Thyroid gland (tissue), 4 donors: ENCODE measurements around the gene ADPRS. TPM values are rescaled to one million over a fixed set of nuclear protein-coding genes. Genes with fewer than 3 reads are reported as not detected.

Experiments
- DNase-seq, 2 donors: peaks; one replicate each; pipeline ENCODE4 v3.0.0-alpha.2; 2019
- H3K27ac ChIP-seq, 3 donors: fragments of 200-600 bp; sonication (generic); 1 replicate in 2 of 3; 2 replicates in 1 of 3; pipeline ENCODE4 v1.5.1; 2016 to 2019; ENCODE audit warnings: mild to moderate bottlenecking in 1 of 3, moderate library complexity in 1 of 3
- H3K27me3 ChIP-seq: fragments of 200-600 bp; sonication (generic); one replicate; pipeline ENCODE4 v1.5.1; 2019
- H3K36me3 ChIP-seq, 2 donors: fragments of 200-600 bp; sonication (generic); one replicate each; pipeline ENCODE4 v1.5.1; 2016 to 2019
- H3K4me1 ChIP-seq, 2 donors: fragments of 200-600 bp; sonication (generic); one replicate each; pipeline ENCODE4 v1.5.1; 2017 to 2019
- H3K4me3 ChIP-seq, 3 donors: fragments of 200-600 bp; sonication (generic); replicated peaks in 1 of 3; 1 replicate in 2 of 3; 2 replicates in 1 of 3; pipeline ENCODE4 v1.5.1; 2016; ENCODE audit warnings: mild to moderate bottlenecking in 1 of 3
- H3K9me3 ChIP-seq: fragments of 200-600 bp; sonication (generic); one replicate; pipeline ENCODE4 v1.5.1; 2017
- POLR2A ChIP-seq, 2 donors: fragments of 450-650 bp; IDR thresholded peaks; one replicate each; pipeline ENCODE4 v1.6.1; 2017; ENCODE audit warnings: antibody characterized with exemption in 2 of 2, mild to moderate bottlenecking in 2 of 2, moderate library complexity in 1 of 2
- WGBS, 2 donors: methylation state at CpG; one replicate each; pipeline ENCODE4 v1.1.5; 2017; 5-methylcytosine and 5-hydroxymethylcytosine counted together
- intact Hi-C: fragments of 100-400 bp; cut with DNase I; formaldehyde crosslinking; loops from one replicate; pipeline ENCODE4 v1.15.1; 2023
- total RNA-seq, 4 donors: library from RNA; depleted of rRNA; stranded (reverse); fragments of >200 nt; gene quantifications; one replicate each; pipeline ENCODE4 v1.2.3, GENCODE V29; 2016
- TF ChIP-seq, protein P1 (sequence below), 6 experiments: fragments of 200-600 bp in 3 of 6; fragments of 450-650 bp in 3 of 6; sonication (generic) in 3 of 6; IDR thresholded peaks; one replicate each; pipeline ENCODE4 v1.5.1; 2016 to 2019; ENCODE audit warnings: antibody characterized with exemption in 6 of 6, mild to moderate bottlenecking in 2 of 6, inconsistent platforms in 1 of 6, moderate library complexity in 1 of 6

Gene ADPRS
- total RNA-seq, 4 donors from 2014 or later = 31.8 to 50.1 (median 41.7) TPM

DNA sequence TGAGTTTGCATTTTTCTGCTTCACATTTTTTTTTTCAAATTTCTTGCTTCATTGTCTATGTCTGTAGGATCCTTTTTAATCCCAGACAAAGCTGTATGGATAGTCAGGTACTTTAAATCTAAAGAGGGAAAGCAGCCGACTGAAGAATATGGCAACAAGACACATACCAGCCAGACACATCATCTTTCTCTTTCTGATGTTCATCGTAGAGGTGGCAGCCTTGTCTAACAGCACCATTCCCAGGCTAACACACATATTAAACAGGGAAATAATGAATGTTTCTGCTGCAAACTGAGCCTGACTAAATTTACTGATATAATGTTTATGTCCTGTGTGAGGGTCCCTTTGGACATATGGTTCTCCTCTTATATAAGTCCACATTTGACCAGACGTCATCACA lies 8.5 kb upstream of the ADPRS start:
- H3K36me3 ChIP-seq = no peaks in the 10 kb centered on the region
- H3K27ac ChIP-seq = no peak overlapping the region
- H3K9me3 ChIP-seq = no peaks in the 10 kb centered on the region
- intact Hi-C loops = no loop called here
- H3K27me3 ChIP-seq = no peaks in the 10 kb centered on the region
- H3K4me1 ChIP-seq = peaks cover 6 to 11% of the 10 kb centered on the region in 2 donors
- TF ChIP-seq POLR2A (IDR thresholded peaks at IDR 0.05) = no peak
- TF ChIP-seq, protein P1, sequence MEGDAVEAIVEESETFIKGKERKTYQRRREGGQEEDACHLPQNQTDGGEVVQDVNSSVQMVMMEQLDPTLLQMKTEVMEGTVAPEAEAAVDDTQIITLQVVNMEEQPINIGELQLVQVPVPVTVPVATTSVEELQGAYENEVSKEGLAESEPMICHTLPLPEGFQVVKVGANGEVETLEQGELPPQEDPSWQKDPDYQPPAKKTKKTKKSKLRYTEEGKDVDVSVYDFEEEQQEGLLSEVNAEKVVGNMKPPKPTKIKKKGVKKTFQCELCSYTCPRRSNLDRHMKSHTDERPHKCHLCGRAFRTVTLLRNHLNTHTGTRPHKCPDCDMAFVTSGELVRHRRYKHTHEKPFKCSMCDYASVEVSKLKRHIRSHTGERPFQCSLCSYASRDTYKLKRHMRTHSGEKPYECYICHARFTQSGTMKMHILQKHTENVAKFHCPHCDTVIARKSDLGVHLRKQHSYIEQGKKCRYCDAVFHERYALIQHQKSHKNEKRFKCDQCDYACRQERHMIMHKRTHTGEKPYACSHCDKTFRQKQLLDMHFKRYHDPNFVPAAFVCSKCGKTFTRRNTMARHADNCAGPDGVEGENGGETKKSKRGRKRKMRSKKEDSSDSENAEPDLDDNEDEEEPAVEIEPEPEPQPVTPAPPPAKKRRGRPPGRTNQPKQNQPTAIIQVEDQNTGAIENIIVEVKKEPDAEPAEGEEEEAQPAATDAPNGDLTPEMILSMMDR (IDR thresholded peaks at IDR 0.05) = no peak
- H3K4me3 ChIP-seq = no peak overlapping the region
- WGBS, 2 donors = 67 to 68% methylated on average over 3 of the region's 3 CpGs
- no peak for DNase-seq

DNA sequence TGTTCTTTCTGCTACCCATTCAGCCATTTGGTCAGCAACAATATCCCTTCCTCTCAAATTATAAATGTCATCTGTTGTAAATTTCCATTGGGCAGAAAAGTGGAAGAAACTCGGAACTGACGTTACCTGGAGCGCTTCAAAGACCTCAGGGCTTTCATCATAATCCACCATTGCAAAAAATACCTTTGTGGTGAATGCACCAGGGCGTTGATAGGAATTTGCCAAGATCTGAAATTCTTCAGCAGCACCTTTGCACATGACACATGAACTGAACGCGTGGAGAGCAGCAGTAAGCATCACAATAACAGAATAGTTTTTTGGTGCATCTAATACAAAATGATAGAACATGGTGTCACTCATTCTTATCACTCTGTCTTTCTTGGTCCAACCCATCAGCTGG lies 7.9 kb upstream of the ADPRS start:
- H3K9me3 ChIP-seq = no peaks in the 10 kb centered on the region
- no peaks in the 10 kb centered on the region for H3K36me3 ChIP-seq
- no peak overlapping the region for H3K4me3 ChIP-seq
- intact Hi-C loops = no loop called here
- peaks cover 6 to 11% of the 10 kb centered on the region in 2 donors for H3K4me1 ChIP-seq
- no peak for TF ChIP-seq POLR2A (IDR thresholded peaks at IDR 0.05)
- TF ChIP-seq, protein P1 (IDR thresholded peaks at IDR 0.05) = no peak
- no peak overlapping the region for H3K27ac ChIP-seq
- WGBS, 2 donors = 78 to 86% methylated on average over 6 of the region's 6 CpGs
- no peak for DNase-seq
- H3K27me3 ChIP-seq = no peaks in the 10 kb centered on the region

DNA sequence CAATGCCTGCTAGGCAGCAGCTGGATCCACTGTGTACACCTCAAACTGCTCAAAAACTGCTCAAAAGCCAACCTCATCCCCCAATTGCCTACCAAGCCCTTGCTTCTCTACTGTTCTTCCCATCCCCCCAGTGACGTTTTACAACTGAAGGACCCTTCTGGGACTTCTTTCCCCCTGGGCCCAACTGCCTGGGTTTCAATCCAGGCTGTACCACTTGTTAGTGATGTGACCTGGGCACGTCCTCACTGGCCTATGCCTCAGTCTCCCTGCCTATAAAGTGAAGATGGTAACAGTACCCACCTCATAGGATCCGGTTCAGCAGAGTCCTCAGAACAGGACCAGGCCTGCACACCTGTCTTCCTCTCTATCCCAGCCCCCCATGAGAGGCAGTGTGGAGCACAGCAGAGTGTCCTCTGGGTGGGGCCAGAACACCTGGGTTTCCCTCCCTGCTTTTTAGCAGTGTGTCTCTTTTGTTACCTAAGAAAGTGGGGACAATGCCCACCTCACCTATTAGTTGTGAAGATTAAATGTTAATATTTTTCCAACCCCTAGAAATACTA lies 6.7 kb upstream of the ADPRS start:
- no peaks in the 10 kb centered on the region for H3K9me3 ChIP-seq
- intact Hi-C loops = no loop called here
- 73 to 77% methylated on average over 3 of the region's 3 CpGs for WGBS, 2 donors
- H3K27ac ChIP-seq = no peak overlapping the region
- TF ChIP-seq, protein P1 (IDR thresholded peaks at IDR 0.05) = no peak
- TF ChIP-seq POLR2A (IDR thresholded peaks at IDR 0.05) = no peak
- no peaks in the 10 kb centered on the region for H3K27me3 ChIP-seq
- peaks cover 6 to 11% of the 10 kb centered on the region in 2 donors for H3K4me1 ChIP-seq
- no peak overlapping the region for H3K4me3 ChIP-seq
- DNase-seq = no peak
- H3K36me3 ChIP-seq = no peaks in the 10 kb centered on the region

DNA sequence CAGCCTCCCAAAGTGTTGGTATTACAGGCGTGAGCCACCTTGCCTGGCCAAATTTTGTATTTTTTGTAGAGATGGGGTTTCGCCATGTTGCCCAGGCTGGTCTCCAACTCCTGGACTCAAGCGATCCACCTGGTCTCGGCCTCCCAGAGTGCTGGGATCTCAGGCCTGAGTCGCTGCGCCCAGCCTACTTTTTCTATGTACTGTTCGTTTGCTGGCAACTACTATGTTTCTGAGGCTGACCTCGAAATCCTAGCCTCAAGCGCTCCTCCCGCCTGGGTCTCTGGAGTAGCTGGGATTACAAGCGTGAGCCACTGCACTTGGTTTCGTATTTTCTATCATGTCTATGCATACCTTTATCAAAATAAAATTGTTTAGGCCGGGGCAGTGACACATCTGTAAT lies 5.5 kb upstream of the ADPRS start:
- no peak overlapping the region for H3K27ac ChIP-seq
- H3K36me3 ChIP-seq = no peaks in the 10 kb centered on the region
- TF ChIP-seq, protein P1 (IDR thresholded peaks at IDR 0.05) = no peak
- TF ChIP-seq POLR2A (IDR thresholded peaks at IDR 0.05) = no peak
- no peak overlapping the region for H3K4me3 ChIP-seq
- 87 to 89% methylated on average over 13 of the region's 13 CpGs for WGBS, 2 donors
- H3K27me3 ChIP-seq = no peaks in the 10 kb centered on the region
- H3K9me3 ChIP-seq = no peaks in the 10 kb centered on the region
- intact Hi-C loops = no loop called here
- no peak for DNase-seq
- peaks cover 7 to 15% of the 10 kb centered on the region in 2 donors for H3K4me1 ChIP-seq

DNA sequence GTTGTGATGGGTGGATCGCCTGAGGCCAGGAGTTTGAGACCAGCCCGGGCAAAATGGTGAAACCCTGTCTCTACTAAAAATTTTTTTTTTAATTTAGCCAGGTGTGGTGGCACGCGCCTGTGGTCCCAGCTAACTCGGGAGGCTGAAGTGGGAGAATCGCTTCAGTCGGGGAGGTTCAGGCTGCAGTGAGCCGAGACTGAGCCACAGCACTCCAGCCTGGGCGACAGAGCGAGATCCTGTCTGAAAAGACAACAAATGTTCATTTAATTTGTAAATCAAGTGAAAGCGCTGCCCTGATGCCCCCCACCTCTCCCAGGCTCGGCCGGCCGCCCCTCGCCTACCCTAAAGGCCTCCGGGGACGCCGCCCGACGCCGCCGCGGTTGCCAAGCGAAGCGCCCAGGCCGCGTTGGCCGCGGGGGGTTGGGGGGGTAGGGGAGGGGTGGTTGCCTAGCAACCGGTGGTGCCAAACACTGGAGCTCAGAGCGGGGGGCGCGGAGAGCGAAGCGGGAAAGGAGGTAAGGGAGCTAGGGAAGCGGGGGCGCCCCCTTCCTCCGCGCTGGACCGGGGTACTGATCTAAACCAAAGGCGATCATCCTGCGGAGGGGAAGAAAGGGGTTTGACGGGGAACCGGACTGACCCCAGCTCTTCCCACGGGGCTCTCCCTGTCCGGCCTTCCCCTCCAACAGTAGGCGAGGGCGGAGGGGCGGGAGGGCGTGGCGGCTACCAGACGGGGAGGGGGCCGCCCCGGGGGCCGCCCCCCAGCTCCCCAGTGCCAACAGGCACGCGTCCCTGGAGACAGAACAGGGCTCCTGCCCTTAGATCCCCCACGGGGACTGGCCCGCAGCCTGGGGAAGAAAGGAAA lies 4.8 kb upstream of the ADPRS start, which contains the start of gene TEKT2:
TSS of gene TEKT2 (plus strand) at position 460 of the 862 bp plus-strand sequence. CDS start 828 bp downstream, outside the sequence.
- DNase-seq = peak; percentile 72 to 76
- Histone ChIP-seq H3K4me1 (peaks cover 10 to 18% of the 10 kb centered on the region in 2 donors), H3K36me3 (no peaks in the 10 kb centered on the region), H3K27me3 (no peaks in the 10 kb centered on the region), H3K4me3 (peak within 1 kb of the TSS; percentile 17 to 61 (median 54)), H3K9me3 (no peaks in the 10 kb centered on the region), H3K27ac (peak within 1 kb of the TSS; percentile 32 to 53 (median 45))
- peak in 1 of 2 donors; percentile 7 for TF ChIP-seq POLR2A (IDR thresholded peaks at IDR 0.05)
- TF ChIP-seq, protein P1 (IDR thresholded peaks at IDR 0.05) = no peak
- intact Hi-C loops = no loop called here
- 12 to 23% methylated on average over 26 to 53 of the region's 59 CpGs for WGBS, 2 donors
